NCI-H1417 treated with DMSO at 0.1 percent for 48 hours (cell line): ENCODE results near the gene LHFPL6.
A peak's percentile ranks its signal among the peaks of the same experiment; 100 is the strongest.

Source experiments
- DNase-seq: peaks from one replicate; lab custom pipeline; 2025; lab: John Stamatoyannopoulos, UW

LHFPL6 gene

GRCh38 chr13:39414339-39414738 lies 188.7 kb downstream of the LHFPL6 start:
- no peak for DNase-seq

GRCh38 chr13:39411511-39411910 lies 191.5 kb downstream of the LHFPL6 start:
- no peak for DNase-seq

DNA sequence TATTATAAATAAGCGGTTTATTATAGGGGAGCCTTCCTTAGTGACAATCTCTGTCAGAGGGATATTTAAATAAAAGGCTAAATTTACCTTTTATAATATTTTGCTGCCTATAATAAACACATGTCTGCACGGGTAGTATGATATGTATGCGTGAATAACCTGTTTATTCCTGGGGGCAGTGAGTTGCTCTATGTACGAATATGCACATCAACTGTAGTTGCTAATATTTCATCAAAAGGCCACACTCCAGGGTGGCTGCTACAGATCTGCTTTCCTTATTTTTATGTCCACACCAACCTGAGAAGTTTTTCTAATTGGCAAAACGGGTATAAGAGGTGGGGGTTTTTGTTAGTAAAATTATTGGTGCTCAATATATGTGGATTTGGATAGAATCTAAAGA lies 192.0 kb downstream of the LHFPL6 start:
- no peak for DNase-seq

- no peak for DNase-seq
Observed at GRCh38 chr13:39410096-39410901, 192.7 kb downstream of the LHFPL6 start.

DNA sequence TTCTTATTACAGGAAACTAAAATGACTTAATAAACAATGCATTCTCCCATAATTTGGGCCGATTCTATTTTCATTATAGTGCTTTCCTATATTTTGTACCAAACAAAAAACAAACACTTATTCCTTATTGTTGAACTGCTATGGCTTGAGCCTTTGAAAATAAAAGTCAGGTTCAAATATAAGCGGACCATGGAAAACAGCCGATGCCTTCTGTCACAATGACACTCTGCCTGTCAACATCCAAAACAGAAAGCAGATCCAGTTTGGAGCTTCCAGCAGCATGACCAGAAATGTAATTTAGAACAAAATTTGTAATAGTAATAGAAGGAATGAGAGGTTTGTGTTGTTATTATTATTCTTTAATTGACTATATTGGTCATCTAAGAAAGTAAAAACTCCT lies 194.5 kb downstream of the LHFPL6 start:
- no peak for DNase-seq

GRCh38 chr13:39407786-39408185 lies 195.2 kb downstream of the LHFPL6 start:
- DNase-seq = no peak

DNA sequence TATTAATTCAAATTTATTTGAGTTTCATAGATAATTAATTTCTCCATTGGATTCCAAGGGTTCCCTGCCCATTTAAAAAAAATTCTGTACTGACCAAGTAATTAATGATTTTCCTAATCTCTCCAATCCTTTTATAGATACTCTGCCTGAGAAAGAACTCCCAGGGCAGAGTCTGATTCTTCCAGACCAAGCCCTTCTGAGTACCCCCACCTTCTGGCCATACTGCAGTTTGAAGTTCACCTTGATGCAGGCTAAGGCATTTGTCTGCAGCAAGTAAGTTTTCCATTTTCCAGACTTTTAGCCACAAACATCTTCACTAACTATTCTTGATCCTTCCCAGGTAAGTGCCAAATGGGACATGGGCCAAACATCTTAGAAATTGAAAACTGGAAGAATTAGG lies 195.9 kb downstream of the LHFPL6 start:
- DNase-seq = no peak

DNA sequence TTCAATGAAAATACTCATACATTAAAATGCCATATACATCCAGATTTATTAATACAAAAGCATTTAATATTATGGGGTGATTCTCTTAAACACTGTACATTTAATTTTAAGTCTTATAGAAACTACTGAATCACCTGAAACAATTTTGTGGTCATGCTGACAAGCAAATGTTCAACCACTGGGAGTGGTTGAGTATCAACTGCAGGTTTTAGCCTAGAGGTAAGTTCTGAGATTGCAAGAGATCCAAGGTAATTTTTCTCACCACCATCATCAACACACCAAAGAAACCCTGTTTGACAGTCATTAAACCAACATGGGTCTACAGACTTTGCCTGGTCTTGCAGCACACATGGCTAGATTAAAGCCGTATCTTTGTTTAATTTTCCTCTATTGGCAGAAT lies 196.3 kb downstream of the LHFPL6 start:
- no peak for DNase-seq

DNA sequence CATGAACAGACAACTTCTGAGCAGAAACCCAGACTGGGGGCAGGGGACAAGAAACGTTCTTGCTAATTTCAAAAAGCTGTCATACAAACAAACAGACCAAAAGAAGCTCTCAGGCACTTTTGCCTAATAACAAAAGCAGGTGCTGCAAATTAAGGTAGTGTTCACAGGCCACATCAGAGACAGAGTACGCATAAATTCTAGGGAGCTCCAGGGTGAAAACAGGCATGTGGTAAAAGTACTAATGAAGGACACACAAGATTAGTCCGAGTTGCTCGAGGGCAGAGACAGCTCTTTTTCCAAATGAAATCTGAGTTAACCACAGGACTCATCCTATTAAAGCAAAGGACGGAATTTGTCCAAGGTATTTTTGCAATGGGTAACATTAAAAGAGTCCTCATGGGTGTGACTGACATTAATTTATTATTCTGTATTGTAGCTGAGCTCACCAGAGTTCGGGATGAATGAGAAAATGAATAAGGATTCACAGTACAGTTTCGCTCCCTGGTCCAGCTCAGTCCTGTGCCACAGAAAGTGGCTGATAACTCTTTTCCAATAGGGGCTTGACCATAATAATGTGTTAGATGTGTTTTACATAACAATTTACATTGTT lies 197.3 kb downstream of the LHFPL6 start:
- DNase-seq = peak; percentile 5

DNA sequence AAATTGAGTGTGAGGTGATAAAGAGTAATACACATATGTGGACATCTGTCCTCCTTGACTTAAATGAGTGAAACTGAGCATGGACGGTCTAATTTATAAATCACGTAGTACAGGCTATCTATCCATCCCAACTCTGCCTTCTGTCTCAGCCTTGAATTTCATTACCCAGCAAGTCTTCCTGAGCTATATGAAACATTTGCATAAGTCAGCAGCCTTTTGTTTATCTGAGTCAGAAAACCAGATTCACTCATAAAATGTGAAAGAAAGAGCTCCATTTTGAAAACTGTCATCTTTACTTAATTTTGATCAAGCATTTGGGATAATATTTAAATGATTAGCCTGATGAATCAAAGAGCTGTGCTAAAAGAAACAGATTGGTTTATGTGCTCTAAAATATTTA lies 197.9 kb downstream of the LHFPL6 start:
- DNase-seq = no peak

DNA sequence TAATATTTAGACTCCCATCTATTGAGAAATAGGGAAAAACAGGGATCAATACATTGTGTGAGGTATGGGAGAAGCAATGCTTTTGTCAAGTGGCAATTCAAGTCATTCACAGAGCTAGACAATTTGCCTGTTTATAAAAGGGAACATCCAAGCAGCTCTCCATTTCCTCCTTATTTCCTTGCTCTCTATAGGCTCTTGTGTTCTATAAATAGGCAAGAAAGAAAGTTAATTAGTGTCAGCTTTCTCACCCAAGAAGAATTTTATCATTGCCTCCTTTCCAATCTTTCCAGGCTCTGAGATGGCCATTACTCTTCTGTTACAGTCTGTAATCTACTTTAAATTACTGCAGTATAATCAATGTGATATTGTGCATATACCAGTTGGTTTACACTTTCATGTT lies 199.9 kb downstream of the LHFPL6 start:
- DNase-seq = no peak

DNA sequence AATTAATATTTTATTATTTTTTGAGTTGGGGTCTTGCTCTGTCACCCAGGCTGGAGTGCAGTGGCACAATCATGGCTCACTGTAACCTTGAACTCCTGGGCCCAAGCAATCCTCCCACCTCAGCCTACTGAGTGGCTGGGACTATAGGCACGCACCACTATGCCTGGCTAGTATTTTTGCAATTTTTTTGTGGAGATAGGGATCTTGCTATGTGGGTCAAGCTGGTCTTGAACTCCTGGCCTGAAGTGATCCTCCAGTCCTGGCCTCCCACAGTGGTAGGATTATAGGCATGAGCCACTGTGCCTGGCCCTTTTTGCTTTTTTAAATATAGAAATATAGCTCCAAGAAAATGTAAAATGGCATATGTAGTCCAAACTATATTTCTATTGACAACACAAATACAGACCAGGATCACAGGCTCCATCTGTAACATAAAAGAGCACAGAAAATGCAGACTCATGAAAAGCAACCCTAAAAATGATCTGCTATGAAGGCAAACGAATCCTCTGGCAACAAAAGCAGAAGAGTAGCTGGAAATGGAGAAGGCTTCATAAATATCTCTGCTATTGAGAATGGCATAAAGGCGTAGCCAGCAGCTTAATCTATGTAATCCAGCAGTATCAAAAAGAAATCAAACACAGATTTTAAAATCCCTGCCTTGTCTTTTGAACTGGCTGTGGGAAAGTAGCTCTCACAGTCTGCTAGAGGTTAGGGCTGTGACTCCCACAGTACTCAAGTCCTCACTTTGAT lies 200.6 kb downstream of the LHFPL6 start:
- no peak for DNase-seq

DNA sequence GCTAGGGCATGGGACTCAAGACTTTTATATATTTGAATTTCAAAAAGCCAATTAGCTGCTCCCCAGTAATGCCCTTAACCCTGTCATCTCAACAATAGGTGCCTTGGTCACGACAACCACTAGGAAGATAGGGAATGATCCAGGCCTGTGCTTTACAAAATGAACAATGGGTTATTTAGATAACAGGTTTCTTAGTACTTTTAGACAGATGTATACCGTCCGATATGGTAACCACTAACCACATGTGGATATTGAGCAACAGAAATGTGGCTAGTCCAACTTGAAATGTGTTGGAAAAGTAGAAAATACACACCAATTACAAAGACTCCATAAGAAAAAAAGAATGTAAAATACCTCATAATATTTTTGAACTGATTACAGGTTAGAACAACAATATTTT lies 201.2 kb downstream of the LHFPL6 start:
- DNase-seq = no peak

- no peak for DNase-seq
Observed at GRCh38 chr13:39401046-39401705, 201.8 kb downstream of the LHFPL6 start.

DNA sequence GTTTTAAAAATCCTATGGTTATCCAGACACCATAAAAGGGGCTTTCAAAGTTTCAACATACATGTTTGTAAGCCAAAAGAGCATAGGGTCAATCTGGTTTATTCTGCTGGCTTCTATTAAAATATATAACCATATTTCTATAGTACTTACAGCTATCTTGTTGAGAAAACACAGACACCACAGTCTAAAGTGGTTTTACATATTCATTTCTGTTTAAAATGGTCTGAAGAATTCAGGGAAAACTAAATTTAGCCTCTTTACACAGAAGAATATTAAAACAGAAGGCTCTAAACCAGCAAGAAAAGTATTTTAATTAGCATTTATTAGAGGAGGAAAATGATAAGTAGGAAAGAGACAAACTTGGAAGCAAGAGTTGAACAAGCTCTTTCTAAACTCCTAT lies 203.9 kb downstream of the LHFPL6 start:
- no peak for DNase-seq

- no peak for DNase-seq
Observed at GRCh38 chr13:39397896-39398265, 205.1 kb downstream of the LHFPL6 start.

DNA sequence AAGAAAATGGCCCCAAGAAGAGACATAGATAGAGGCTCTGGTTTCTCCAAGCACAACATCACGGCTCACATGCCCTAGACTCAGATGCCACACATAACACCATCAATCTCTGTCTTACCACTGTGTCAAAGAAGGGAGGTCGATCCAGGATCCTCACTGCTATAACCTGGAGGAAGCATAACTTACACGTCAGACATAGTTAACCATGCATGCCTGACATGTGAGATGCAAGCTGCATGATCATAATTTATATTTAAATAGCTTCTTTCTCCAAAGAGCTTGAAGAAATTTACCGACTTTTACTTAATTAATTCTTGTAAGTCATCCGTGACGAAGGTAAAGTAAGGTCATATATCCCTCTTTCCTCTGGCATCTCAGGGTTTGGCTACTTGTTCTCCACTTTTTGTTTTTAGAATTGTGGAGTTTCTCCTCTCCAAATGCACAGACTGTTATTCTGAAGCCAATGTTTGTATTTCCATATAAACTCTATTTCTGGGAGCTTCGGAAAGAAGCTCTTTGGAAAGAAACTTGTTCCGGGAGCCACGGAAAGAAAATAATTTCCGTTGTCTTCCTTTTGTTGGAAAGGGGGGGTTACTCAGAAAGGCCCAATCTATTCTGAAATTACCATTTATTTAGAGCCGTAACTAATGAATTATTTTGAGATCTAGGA lies 205.6 kb downstream of the LHFPL6 start:
- no peak for DNase-seq

DNA sequence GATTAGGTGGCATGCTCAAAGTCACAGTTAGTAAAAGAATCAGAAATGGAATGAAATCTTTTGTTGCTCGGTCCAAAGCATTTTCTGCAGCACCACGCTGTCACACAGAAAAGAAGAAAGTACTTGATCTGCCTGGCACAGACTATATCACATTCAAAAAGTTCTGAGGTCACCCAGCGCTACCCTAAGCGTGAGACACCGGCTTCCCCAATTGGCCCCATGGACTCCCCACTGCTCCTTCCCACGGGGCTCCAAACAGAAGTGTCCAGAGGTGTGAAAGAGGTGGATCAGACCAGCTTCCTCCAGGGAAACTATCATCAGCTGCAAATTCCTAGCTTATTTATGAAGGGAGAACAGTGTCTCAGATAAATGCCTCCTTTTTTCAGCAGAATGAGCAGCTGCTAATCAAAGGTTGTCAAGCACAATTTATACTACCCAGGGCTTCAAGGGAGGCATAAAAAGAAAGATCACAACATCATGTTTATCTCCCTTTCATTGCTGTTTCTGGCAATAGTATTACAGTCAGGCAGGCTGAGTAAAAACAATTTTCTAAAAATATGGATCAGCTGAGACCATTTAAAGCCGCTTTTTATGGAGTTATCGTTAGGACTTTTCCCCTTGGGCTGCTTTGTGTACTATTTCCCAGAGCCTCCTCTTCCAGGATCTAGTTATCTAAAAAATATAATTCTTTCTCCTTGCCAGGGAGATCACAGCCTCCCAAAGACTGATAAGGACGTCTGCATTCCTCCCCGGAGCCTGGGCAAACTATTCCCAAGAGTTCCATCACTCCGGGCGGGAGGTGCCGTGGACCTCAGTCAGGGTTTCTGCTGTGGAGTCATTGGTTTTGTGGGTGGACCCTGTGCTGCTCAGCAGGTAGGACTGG lies 208.0 kb downstream of the LHFPL6 start:
- no peak for DNase-seq

DNA sequence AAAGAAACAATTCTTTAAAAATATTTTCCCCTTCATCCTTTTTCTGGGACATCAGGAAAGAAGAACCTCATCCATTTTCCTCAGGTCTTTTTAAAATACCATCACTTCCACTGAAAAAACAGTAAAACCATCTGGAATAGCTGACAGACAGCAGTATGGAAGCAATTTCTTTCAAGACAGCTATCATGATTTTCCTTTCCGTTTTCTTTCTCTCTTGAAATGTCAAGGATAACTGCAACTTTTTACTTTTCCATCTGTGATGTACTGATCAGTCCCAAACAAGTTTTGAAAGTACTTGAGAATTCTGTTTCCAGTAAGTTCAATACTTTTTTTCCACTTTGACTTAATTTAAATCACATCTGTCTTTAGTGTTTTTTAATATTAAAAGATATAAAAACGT lies 211.2 kb downstream of the LHFPL6 start:
- DNase-seq = no peak

DNA sequence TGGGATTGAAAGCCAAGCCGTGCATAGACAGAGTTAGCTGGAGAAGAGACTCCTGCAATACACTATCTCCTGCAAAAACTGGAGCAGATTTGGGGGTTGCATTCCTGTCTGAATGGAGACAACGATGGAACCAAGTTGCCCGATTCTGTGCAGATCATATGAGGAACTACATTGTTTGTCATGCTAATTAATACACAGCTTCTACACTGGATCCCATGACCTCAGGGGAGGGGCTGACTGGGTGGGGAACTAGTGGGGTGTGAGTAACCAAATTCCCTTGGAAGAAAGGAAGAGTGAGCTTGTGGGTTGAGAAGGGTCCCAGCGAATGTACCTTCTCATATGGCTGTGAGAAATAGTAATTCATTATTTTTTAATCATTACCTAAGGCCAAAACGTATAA lies 214.0 kb downstream of the LHFPL6 start:
- no peak for DNase-seq

GRCh38 chr13:39385621-39386231 lies 217.3 kb downstream of the LHFPL6 start:
- DNase-seq = no peak
